Stimulated activated CD8-positive, alpha-beta memory T cell treated with anti-CD3 and anti-CD28 coated beads, Interleukin-7, amount 100 ng/mL, for 4 hours (primary cell): ENCODE measurements around the gene HDAC4.
A peak's percentile ranks its signal among the peaks of the same experiment; 100 is the strongest.

Experiments
- DNase-seq, 2 donors: peaks; one replicate each; pipeline ENCODE4 v3.0.0-alpha.2; 2020; ENCODE audit warnings: low read depth in 2 of 2

HDAC4 gene

GRCh38 chr2:239429473-239430350 is 28.9 kb upstream of the HDAC4 start:
- no peak for DNase-seq

DNA sequence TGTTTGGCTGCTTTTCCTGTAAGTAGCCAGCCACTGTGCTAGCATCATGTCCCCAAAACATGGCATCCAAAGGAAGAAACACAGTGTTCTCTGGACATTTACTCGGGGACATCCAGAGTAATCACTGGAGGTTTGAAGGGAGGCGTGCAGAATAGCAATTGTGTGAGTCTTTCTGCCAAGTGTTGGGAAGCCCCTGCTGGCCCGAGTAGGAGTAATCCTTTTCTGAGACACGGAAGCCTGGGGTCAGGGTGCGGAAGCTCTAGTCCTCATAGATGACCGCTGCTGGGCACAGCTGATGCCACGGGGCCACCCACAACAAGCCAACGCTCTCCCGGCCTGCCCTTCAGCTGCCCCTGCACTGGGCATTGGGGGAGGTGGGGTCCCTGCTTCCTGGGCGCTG is 24.8 kb upstream of the HDAC4 start:
- no peak for DNase-seq

DNA sequence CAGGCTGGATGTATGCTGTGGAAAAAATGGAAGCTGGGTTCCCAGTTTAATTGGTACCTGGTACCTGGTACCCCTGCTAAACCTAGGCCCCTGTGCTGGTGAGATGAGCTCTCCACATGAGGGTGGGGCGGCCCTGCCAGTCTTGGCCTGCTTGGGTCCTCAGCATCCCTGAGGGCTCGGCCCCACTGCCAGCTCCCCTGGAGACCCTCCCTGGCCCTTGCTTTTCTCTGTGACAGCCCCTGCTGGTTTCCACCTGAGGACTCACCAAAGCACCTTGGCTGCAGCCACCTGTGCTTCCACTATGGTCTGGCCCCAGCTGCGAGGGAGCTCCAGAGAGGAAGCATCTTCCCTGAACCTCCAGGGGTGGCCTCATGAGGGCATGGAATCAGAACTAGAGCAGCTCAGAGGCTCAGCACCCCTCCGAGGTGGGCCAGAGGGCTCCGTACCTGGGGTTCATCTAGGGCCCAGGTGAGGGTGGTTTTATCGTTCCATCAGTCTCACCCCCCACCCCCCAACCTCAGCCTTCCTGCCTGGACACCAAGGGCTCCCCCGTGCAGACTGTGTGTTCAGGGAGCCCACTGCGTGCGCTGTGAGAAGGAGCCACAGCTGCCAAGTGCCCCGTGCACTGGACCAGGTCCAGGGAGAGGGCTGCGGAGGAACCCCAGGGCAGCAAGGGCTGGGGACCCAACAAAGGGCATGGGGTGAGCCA is 23.7 kb upstream of the HDAC4 start:
- DNase-seq = no peak

GRCh38 chr2:239423551-239423950 is 22.7 kb upstream of the HDAC4 start:
- no peak for DNase-seq

GRCh38 chr2:239421851-239422250 is 21.0 kb upstream of the HDAC4 start:
- DNase-seq = no peak

DNA sequence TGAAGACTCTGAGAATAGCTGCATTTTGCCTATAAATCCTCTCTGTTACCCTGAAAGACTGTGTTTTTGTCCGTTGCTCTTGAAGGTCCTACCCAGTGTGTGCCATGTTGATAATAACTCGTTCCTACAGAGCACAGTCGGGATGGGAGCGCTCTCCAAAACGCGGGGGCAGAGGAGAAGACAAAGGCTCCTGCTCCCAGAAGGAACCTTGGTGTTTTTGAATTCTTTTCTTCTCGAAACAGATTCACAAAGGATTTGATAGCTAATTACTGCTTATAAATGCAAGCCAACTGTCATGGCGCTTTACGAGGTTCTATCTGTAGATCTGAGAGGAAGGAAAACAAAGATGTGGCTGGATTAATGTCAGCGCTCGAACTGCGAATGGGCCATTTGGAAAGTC is 19.3 kb upstream of the HDAC4 start:
- DNase-seq = no peak

DNA sequence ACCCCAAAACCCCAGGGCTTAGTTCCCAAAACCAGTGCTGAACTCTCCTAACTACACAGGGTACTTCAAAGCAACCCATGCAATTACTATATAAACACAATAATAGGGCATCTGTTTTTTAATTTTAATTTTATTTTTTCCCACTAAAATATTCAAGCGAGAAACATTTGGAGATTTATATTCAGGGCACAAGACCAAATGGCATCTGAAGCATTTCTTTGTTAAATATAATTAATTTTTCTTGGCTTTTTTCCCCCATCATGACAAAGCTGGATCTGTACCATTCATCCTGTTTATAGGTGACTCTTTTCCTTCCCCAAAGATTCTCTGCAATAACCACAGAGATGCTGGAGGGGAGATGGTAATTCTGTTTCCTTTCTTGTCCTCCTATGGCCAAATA is 18.1 kb upstream of the HDAC4 start:
- no peak for DNase-seq

GRCh38 chr2:239412905-239413603 is 12.2 kb upstream of the HDAC4 start:
- no peak for DNase-seq

GRCh38 chr2:239411549-239412319 is 10.9 kb upstream of the HDAC4 start:
- no peak for DNase-seq

DNA sequence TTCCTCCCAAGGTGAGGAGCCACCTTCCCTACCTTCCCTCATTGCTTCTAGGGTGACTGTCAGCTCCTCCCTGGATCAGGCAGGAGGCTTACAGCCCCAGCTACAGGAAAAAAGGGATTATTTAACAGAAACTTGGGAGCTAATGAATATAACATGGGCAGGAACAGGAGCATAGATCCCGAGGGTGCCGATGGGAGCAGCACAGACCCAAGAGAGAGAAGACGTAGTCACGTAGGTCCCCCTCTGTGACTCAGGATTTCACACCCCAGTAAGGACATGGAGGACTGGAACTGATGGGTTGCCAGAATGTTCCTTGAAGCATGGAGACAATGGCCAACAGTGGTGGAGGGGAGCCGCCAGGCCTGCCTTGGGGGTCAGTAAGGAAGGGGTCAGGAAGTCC is 10.3 kb upstream of the HDAC4 start:
- DNase-seq = no peak

DNA sequence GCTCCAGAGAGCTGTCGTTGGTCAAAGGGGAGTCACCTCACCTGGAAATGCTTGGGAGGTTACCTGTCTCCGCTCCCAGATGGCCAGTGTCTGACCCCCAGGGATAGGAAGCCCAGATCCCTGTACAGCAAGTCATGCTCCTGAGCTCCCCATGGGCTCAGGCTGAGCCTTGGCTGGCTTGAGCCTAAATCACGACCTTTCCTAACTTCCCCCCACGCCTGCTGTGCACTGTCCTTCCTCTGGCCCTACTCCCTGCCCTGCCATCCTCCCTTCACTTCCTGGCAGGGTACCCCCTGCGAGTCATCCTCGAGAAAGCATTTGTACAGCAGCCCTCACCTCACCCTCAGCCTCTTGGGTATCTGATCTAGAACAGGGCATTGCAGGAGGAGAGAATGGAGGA is 9.2 kb upstream of the HDAC4 start:
- DNase-seq = no peak

DNA sequence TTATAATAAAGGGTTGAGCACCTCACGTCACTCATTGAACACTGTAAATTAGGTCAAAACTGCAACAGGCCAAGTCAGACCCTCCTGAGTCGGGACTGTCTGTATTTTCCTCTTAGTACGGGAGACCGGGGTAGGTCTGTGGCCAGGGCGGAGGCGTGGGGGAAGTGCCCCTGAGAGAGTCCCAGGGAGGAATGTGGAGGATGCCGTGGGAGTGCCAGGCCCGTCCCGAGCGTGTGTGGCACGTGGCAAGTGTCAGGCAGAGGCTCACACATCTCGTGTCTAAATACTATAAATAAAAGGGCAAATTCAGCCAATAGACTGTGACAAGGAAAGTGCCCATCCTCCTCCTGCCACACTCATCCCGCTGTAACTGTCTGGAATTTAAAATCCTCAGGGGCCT is 6.3 kb upstream of the HDAC4 start:
- DNase-seq = no peak

- DNase-seq = no peak
Observed at GRCh38 chr2:239406316-239406995, 5.6 kb upstream of the HDAC4 start.

- DNase-seq = no peak
Observed at GRCh38 chr2:239405071-239405470, 4.3 kb upstream of the HDAC4 start.

DNA sequence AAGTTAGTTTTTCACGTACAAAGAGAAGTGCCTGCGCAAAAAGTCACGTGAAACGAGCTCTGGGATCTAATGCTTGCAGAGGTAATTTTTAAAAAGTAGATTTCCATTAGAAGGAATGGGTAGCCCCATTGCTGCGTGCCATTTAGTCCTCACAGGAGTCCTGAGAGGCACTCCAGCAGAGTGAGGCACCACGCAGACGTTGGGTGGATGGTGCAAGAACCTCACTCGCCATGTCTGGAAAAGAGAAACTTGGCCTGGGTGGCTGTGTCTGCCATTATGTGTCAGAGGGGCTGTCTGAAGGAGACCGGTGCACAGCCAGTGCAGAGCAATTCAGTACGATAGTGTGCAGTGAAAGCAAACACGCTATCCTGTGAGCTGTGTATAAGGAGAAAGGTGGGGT is 1.8 kb upstream of the HDAC4 start:
- DNase-seq = no peak

GRCh38 chr2:239401881-239402233 is 1.0 kb upstream of the HDAC4 start:
- DNase-seq = no peak

GRCh38 chr2:239401067-239401880 is 454 bp upstream of the HDAC4 start:
- peak; percentile 98 to 100 for DNase-seq

DNA sequence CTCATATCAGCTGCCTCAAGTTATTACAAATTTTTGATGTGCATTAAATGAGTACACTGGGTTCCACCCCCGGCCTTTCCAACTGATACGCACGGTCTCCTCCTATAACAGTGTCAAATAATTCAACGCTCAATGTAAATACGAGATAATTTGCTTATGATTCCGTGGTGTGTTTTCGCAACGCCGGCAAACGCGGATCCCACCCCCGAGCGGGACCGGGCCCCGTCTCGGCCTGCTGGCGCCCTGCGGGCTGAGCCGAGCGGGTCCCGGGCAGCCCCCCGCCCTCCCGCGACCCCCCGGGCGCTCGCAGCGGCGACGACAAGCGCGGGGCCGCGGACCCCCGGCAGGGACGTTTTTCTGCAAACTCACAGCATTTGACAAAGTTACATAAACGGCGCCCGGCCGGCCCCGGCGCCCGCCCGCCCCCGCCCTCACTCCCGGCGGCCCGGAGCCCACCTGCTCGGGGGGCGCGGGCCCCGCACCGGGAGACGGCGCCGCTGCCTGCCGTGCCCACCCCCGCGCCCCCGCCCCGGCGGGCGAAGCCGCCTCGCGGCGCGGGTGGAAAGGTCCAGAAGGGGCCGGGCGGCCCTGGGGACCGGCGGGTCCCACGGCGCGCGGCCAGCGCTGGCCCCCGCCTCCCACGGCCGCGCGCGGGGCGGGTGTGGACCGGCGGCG is 762 bp downstream of the HDAC4 start:
- no peak for DNase-seq

GRCh38 chr2:239399433-239399920 is 1.3 kb downstream of the HDAC4 start:
- peak in 1 of 2 donors; percentile 11 for DNase-seq

DNA sequence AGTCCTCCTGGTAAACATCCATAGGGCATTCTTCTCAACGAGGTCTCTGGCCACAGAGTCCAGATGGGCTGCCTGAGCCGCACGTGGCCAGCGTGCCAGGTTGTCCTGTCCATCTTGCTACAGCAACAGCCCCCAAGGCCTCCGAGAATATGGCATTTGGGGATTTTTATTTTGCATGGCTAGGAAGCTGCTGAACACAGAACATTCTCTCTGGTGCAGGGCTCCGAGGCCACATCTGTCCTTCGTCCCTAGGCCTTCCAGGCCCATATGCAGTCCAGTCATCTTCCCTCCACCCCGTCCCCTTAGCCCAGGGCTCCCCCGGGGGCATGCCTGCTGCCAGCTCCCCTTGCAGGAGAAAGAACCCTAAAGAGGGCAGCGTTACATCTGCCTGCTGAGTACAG is 2.3 kb downstream of the HDAC4 start:
- no peak for DNase-seq
